ENCODE results near the gene BICRA. TPM values are rescaled to one million over a fixed set of nuclear protein-coding genes. Genes with fewer than 3 reads are reported as not detected.

The BICRA gene
- total and polyA plus RNA-seq, 2 of the 4 experiments (the other 2 are of a cell fraction): 1.8 to 3.5 TPM

DNA sequence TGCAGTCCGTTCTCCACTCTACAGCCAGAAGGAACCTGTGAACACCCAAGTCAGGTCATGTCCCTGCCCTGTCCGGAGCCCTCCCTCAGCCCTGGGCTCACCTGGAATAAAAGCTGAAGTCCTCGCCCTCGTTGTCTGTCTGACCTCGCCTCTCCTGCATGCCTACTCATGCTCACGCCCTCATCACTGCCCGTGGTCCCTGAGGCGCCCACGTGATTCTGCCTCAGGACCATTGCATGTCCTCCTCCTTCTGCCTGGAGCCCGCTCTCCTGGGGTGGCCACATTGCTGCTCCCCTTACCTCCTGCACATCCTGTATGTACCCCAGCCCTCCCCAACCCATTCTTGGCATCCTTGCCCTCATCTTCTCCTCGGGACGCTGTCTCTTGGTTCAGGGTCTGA lies 42.2 kb downstream of the BICRA start:
- Histone ChIP-seq H3K9ac (ENCODE audit: low read depth, low read length) (no peak overlapping the region), H3K79me1 (ENCODE audit: low read depth in 1 of 2, low read length in 2 of 2) (peaks cover 38 to 90% of the 10 kb centered on the region in 2 experiments), H2BK5ac (ENCODE audit: low read depth, low read length, poor library complexity, severe bottlenecking) (no peak overlapping the region), H4K91ac (ENCODE audit: insufficient read depth, low read depth, low read length) (no peak overlapping the region), H3K9me1 (ENCODE audit: insufficient read depth, low read length) (peaks cover 34% of the 10 kb centered on the region), H2AFZ (replicated peaks; ENCODE audit: low read length, poor library complexity) (no peak overlapping the region), H3K4me1 (ENCODE audit: control insufficient read depth, insufficient read depth, low read length) (no peaks in the 10 kb centered on the region; the same call in 1 of the 2 replicates), H3K36me3 (ENCODE audit: control insufficient read depth, insufficient read depth, low read length) (peaks cover 19% of the 10 kb centered on the region), H3K9me3 (ENCODE audit: control insufficient read depth, insufficient read depth, low read length) (no peaks in the 10 kb centered on the region), H3K18ac (ENCODE audit: low read depth, low read length) (no peak overlapping the region), H3K4me3 (ENCODE audit: insufficient read depth, low read depth, low read length) (no peak overlapping the region), H3K4ac (ENCODE audit: low read depth, low read length) (no peak overlapping the region), H4K8ac (ENCODE audit: low read depth in 2 of 2, low read length in 2 of 2) (no peak overlapping the region), H3K23ac (ENCODE audit: low read depth, low read length) (no peak overlapping the region), H3K27me3 (ENCODE audit: control insufficient read depth, insufficient read depth, low read length) (no peaks in the 10 kb centered on the region), H2AK9ac (replicated peaks; ENCODE audit: low read depth, low read length, poor library complexity) (peak overlapping the region; percentile 65), H4K20me1 (ENCODE audit: insufficient read depth, low read length) (peaks cover 88% of the 10 kb centered on the region), H4K5ac (ENCODE audit: low read depth, low read length) (no peak overlapping the region), H3K56ac (ENCODE audit: extremely low read depth, insufficient read depth, low read length) (no peak overlapping the region), H2BK20ac (ENCODE audit: low read depth, low read length) (no peak overlapping the region), H3K14ac (replicated peaks; ENCODE audit: low read depth, low read length) (no peak overlapping the region), H3K4me2 (ENCODE audit: low read depth, low read length) (no peak overlapping the region), H3K27ac (ENCODE audit: insufficient read depth, low read length) (no peak overlapping the region), H2AK5ac (ENCODE audit: low read depth, low read length) (no peak overlapping the region), H2BK15ac (ENCODE audit: low read depth, low read length) (no peak overlapping the region), H2BK120ac (ENCODE audit: low read depth, low read length) (no peak overlapping the region)
- 94% methylated on average over 6 of the region's 12 CpGs; no CpG with 5 or more reads in 1 of the 2 experiments for WGBS, 2 experiments (ENCODE audit: extremely low coverage in 2 of 2, insufficient read length in 1 of 2)
- DNase-seq (no peak), ATAC-seq (ENCODE audit: low read depth) (no peak)
- TF ChIP-seq CEBPB (IDR thresholded peaks at IDR 0.05; ENCODE audit: low read depth, low read length) (no peak), POLR2A (IDR thresholded peaks at IDR 0.05; ENCODE audit: low read depth, low read length) (no peak), SMC3 (IDR thresholded peaks at IDR 0.05; ENCODE audit: low read depth, low read length) (no peak), NFE2L2 (IDR thresholded peaks at IDR 0.05; ENCODE audit: low read depth, low read length) (no peak), MXI1 (IDR thresholded peaks at IDR 0.05; ENCODE audit: borderline replicate concordance, low read depth, low read length) (no peak), RCOR1 (IDR thresholded peaks at IDR 0.05; ENCODE audit: insufficient replicate concordance, low read length) (no peak), FOS (IDR thresholded peaks at IDR 0.05; ENCODE audit: low read depth, low read length) (no peak)
- TF ChIP-seq, protein P1, sequence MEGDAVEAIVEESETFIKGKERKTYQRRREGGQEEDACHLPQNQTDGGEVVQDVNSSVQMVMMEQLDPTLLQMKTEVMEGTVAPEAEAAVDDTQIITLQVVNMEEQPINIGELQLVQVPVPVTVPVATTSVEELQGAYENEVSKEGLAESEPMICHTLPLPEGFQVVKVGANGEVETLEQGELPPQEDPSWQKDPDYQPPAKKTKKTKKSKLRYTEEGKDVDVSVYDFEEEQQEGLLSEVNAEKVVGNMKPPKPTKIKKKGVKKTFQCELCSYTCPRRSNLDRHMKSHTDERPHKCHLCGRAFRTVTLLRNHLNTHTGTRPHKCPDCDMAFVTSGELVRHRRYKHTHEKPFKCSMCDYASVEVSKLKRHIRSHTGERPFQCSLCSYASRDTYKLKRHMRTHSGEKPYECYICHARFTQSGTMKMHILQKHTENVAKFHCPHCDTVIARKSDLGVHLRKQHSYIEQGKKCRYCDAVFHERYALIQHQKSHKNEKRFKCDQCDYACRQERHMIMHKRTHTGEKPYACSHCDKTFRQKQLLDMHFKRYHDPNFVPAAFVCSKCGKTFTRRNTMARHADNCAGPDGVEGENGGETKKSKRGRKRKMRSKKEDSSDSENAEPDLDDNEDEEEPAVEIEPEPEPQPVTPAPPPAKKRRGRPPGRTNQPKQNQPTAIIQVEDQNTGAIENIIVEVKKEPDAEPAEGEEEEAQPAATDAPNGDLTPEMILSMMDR (conservative IDR thresholded peaks at IDR 0.05; ENCODE audit: low read depth, low read length): no peak
- TF ChIP-seq, protein P2, sequence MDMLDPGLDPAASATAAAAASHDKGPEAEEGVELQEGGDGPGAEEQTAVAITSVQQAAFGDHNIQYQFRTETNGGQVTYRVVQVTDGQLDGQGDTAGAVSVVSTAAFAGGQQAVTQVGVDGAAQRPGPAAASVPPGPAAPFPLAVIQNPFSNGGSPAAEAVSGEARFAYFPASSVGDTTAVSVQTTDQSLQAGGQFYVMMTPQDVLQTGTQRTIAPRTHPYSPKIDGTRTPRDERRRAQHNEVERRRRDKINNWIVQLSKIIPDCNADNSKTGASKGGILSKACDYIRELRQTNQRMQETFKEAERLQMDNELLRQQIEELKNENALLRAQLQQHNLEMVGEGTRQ (IDR thresholded peaks at IDR 0.05; ENCODE audit: low read depth, low read length): no peak
- POLR2A ChIA-PET (ENCODE audit: unreplicated experiment): no interaction called here
- in situ Hi-C loops (cut with MboI; ENCODE audit: low sequenced_read_pairs): no loop called here
- dilution Hi-C loops (cut with HindIII; ENCODE audit: low sequenced_read_pairs, unreplicated experiment): no loop called here
- no TSS peak for BruUV-seq (replicated peaks)
- CTCF ChIA-PET: no interaction called here
- intact Hi-C loops (cut with micrococcal nuclease): no loop called here
